Activated CD4-positive, alpha-beta T cell treated with anti-CD3 and anti-CD28 coated beads, Interleukin-2, amount 10 ng/mL, durations not matched to agents 7 days and 5 days (primary cell): Measurements from ENCODE around the gene MYBPC2. TPM values are rescaled to one million over a fixed set of nuclear protein-coding genes. Genes with fewer than 3 reads are reported as not detected.

Experiments
- CTCF ChIA-PET: fragments of 350-600 bp; sonication (Branson Sonifier 250); formaldehyde crosslinking; loops from one replicate; lab custom pipeline; 2021; ENCODE audit warnings: antibody characterized with exemption; lab: Charles Lee
- POLR2A ChIA-PET: fragments of 350-600 bp; sonication (Branson Sonifier 250); formaldehyde crosslinking; loops from one replicate; lab custom pipeline; 2021; ENCODE audit warnings: antibody characterized with exemption; lab: Charles Lee
- DNase-seq: peaks from one replicate; pipeline ENCODE4 v3.0.0-alpha.2; 2020
- H3K27ac Mint-ChIP-seq: one replicate; pipeline ENCODE4 v1.8.0; 2021; ENCODE audit warnings: mild to moderate bottlenecking, moderate library complexity, mixed read lengths
- H3K27me3 Mint-ChIP-seq: one replicate; pipeline ENCODE4 v1.8.0; 2021; ENCODE audit warnings: mixed read lengths
- H3K36me3 Mint-ChIP-seq: one replicate; pipeline ENCODE4 v1.8.0; 2021; ENCODE audit warnings: low read depth, mixed read lengths
- H3K4me1 Mint-ChIP-seq: one replicate; pipeline ENCODE4 v1.8.0; 2021; ENCODE audit warnings: mixed read lengths
- H3K4me3 Mint-ChIP-seq: one replicate; pipeline ENCODE4 v1.8.0; 2021; ENCODE audit warnings: mild to moderate bottlenecking, moderate library complexity, mixed read lengths
- H3K9me3 Mint-ChIP-seq: one replicate; pipeline ENCODE4 v1.8.0; 2021; ENCODE audit warnings: mixed read lengths
- total RNA-seq, 2 experiments: library from RNA; stranded (reverse); gene quantifications; one replicate each; pipeline ENCODE4 v1.2.3, GENCODE V29; 2021

Gene MYBPC2
- total RNA-seq, 2 experiments from 2014 or later, result not detected

DNA sequence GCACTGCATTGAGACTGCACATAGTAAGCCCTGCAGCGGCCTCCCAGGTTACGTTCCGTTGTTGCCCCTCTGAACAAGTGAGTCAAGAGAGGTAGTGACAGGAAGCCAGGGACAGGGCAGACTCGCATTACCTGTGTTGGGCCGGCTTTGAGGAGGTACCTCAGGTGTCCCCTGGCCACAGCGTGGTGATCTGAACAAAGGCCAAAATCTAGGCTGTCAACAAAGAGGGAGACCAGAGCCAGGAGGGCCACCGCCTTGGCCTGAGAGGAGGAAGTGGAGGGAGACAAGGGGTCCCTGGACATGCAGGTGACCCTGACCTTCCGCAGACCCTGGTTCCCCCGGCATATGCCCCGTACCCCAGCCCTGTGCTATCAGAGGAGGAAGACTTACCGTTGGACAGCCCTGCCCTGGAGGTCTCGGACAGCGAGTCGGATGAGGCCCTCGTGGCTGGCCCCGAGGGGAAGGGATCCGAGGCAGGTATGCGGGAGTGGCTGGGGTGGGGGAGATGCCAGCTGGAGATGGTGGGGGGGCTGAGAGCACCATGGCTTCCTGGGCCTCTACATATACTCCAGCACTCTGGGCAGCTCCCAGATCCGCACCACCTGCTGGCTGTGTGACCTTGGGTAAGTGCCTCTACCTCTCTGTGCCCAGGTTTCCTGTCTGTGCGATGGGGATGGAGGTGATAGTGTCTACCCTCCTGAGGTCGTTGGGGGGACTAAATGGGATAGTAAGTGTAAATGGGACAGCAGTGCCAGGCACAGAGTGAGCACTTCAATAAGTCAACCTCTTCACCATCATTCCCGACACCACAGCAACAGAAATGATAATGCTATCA is 9.2 kb upstream of the MYBPC2 start:
- peaks cover 10% of the 10 kb centered on the region for H3K4me1 Mint-ChIP-seq
- H3K27ac Mint-ChIP-seq, result no peak overlapping the region

DNA sequence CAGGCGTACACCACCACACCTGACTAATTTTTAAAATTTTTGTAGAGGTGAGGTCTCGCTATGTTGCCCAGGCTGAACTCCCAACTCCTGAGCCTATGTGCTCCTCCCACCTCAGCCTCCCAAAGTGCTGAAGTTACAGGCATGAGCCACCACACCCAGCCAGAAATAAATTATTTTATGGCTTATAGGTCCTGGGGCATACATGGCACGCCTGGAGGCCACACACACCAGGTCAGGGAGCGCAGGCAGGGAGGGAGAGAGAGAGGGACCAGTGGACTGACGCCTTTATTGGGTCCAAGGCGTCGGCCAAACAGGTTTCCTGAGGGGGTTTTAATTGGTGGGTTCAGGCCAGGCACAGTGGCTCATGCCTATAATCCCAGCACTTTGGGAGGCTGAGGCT is 7.1 kb upstream of the MYBPC2 start:
- H3K4me1 Mint-ChIP-seq, result peaks cover under 1% of the 10 kb centered on the region
- no peak for DNase-seq
- no peaks in the 10 kb centered on the region for H3K36me3 Mint-ChIP-seq
- H3K9me3 Mint-ChIP-seq, result no peaks in the 10 kb centered on the region
- CTCF ChIA-PET, result interaction anchor here (1.1 to 1.4 kb wide), 2 partner anchors 10 to 57 kb away, joined by 3 read pairs; no protein-coding TSS in a partner anchor
- POLR2A ChIA-PET, result no interaction called here
- H3K4me3 Mint-ChIP-seq, result no peak overlapping the region
- peaks cover 5% of the 10 kb centered on the region for H3K27me3 Mint-ChIP-seq
- H3K27ac Mint-ChIP-seq, result no peak overlapping the region

More for the DNA sequence above, 9.2 kb upstream of the MYBPC2 start:
- Mint-ChIP-seq H3K4me3 (no peak overlapping the region), H3K36me3 (no peaks in the 10 kb centered on the region), H3K27me3 (peaks cover 10% of the 10 kb centered on the region), H3K9me3 (no peaks in the 10 kb centered on the region)
- ChIA-PET CTCF (interaction anchor here (1.1 to 1.6 kb wide), 2 partner anchors 11 to 18 kb away, joined by 3 read pairs; no protein-coding TSS in a partner anchor), POLR2A (no interaction called here)
- DNase-seq, result no peak

DNA sequence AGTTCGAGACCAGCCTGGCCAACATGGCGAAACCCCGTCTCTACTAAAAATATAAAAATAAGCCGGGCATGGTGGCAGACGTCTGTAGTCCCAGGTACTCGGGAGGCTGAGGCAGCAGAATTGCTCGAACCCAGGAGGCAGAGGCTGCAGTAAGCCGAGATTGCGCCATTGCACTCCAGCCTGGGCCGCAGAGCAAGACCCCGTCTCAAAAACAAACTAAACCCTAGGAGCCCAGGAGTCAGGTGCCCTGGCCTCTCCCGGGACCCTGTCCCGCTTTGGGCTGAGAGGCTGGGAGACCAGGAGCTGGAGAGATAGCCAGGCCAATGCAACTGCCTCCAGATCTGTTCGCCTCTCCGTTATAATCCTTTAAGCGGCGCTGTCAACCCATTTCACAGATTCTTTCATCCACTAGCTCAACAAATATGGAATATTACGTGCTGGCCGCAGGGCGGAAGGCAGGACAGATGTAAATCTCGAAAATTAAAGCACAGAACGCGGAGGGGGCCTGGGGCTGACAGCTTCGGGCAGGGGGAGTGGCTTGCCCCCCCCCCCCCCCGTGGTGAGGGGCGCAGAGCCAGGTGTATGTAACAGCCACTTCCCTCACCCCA is 5.3 kb upstream of the MYBPC2 start:
- H3K36me3 Mint-ChIP-seq, result no peaks in the 10 kb centered on the region
- ChIA-PET CTCF (interaction anchor here (1.9 kb wide), 1 partner anchor 70 kb away, joined by 5 read pairs; no protein-coding TSS in a partner anchor), POLR2A (no interaction called here)
- H3K27ac Mint-ChIP-seq, result no peak overlapping the region
- H3K4me1 Mint-ChIP-seq, result peaks cover 11% of the 10 kb centered on the region
- no peak for DNase-seq
- peaks cover 11% of the 10 kb centered on the region for H3K27me3 Mint-ChIP-seq
- H3K9me3 Mint-ChIP-seq, result no peaks in the 10 kb centered on the region
- no peak overlapping the region for H3K4me3 Mint-ChIP-seq

DNA sequence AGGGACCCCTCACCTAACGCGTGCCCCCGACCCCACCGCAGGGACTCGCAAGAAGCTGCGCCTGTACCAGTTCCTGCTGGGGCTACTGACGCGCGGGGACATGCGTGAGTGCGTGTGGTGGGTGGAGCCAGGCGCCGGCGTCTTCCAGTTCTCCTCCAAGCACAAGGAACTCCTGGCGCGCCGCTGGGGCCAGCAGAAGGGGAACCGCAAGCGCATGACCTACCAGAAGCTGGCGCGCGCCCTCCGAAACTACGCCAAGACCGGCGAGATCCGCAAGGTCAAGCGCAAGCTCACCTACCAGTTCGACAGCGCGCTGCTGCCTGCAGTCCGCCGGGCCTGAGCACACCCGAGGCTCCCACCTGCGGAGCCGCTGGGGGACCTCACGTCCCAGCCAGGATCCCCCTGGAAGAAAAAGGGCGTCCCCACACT is 4.7 kb upstream of the MYBPC2 start:
- no peak overlapping the region for H3K27ac Mint-ChIP-seq
- CTCF ChIA-PET, result interaction anchor here (1.9 kb wide), 1 partner anchor 71 kb away, joined by 5 read pairs; no protein-coding TSS in a partner anchor
- no peaks in the 10 kb centered on the region for H3K9me3 Mint-ChIP-seq
- peaks cover 13% of the 10 kb centered on the region for H3K4me1 Mint-ChIP-seq
- peaks cover 15% of the 10 kb centered on the region for H3K27me3 Mint-ChIP-seq
- DNase-seq, result peak; percentile 47
- POLR2A ChIA-PET, result no interaction called here
- H3K36me3 Mint-ChIP-seq, result no peaks in the 10 kb centered on the region
- H3K4me3 Mint-ChIP-seq, result peak overlapping the region; percentile 34

DNA sequence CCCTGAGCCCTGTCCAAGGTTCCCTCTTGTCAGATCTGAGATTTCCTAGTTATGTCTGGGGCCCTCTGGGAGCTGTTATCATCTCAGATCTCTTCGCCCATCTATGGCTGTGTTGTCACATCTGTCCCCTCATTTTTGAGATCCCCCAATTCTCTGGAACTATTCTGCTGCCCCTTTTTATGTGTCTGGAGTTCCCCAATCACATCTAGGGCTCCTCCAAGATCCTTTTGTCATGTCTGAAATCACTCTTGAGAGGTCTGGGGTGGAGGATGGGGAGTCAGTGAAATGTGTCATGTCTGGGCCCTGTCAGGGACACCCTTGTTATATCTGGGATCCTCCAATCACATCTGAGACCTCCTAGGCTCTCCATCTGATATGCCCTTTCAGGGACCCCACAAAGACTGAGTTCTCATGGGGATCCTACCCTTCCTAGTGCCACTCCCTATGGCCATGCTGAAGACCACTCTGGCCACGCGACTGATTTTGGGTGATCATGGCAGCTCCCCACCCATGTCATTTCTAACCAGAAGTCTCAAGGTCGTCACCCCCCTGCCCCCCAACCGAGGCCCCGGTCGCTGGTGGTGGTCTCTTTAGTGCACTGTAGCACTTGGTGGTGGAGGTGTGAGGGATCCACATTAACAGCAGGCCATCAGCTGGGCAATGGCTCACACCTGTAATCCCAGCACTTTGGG is 3.8 kb upstream of the MYBPC2 start:
- POLR2A ChIA-PET, result interaction anchor here (0.6 to 0.7 kb wide), 2 partner anchors 37 to 1086 kb away, joined by 3 to 7 read pairs; no protein-coding TSS in a partner anchor
- Mint-ChIP-seq H3K27ac (peak overlapping the region; percentile 43), H3K4me3 (no peak overlapping the region), H3K36me3 (no peaks in the 10 kb centered on the region), H3K27me3 (peaks cover 18% of the 10 kb centered on the region), H3K4me1 (peaks cover 13% of the 10 kb centered on the region), H3K9me3 (no peaks in the 10 kb centered on the region)
- DNase-seq, result no peak
- CTCF ChIA-PET, result interaction anchor here (1.5 to 1.9 kb wide), 2 partner anchors 13 to 72 kb away, joined by 4 to 5 read pairs; no protein-coding TSS in a partner anchor

DNA sequence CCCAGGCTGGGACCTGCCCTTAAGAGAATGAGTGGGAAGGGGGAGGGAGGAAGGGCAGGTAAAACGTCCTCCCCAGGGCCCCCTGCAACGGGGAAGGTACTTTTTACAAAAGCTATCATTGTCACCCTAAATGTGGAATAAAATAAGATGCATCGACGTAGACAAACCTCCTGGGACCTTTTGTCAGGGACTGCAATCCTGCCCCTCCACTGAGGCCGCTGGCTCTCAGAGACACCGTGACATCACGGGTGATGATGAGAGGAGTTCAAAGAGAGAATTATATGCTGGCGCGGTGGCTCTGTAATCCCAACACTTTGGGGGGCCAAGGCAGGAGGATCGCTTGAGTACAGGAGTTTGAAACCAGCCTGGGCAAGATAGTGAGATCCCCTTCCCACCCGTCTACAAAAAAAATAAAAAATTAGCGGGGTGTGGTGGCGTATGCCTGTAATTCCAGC is 1.8 kb upstream of the MYBPC2 start:
- no peaks in the 10 kb centered on the region for H3K9me3 Mint-ChIP-seq
- H3K4me1 Mint-ChIP-seq, result peaks cover 13% of the 10 kb centered on the region
- H3K27me3 Mint-ChIP-seq, result peaks cover 21% of the 10 kb centered on the region
- POLR2A ChIA-PET, result no interaction called here
- H3K36me3 Mint-ChIP-seq, result no peaks in the 10 kb centered on the region
- CTCF ChIA-PET, result interaction anchor here (0.9 to 1.3 kb wide), 2 partner anchors 16 to 74 kb away, joined by 4 read pairs; no protein-coding TSS in a partner anchor
- peak overlapping the region; percentile 76 for H3K27ac Mint-ChIP-seq
- no peak for DNase-seq
- H3K4me3 Mint-ChIP-seq, result peak overlapping the region; percentile 83

DNA sequence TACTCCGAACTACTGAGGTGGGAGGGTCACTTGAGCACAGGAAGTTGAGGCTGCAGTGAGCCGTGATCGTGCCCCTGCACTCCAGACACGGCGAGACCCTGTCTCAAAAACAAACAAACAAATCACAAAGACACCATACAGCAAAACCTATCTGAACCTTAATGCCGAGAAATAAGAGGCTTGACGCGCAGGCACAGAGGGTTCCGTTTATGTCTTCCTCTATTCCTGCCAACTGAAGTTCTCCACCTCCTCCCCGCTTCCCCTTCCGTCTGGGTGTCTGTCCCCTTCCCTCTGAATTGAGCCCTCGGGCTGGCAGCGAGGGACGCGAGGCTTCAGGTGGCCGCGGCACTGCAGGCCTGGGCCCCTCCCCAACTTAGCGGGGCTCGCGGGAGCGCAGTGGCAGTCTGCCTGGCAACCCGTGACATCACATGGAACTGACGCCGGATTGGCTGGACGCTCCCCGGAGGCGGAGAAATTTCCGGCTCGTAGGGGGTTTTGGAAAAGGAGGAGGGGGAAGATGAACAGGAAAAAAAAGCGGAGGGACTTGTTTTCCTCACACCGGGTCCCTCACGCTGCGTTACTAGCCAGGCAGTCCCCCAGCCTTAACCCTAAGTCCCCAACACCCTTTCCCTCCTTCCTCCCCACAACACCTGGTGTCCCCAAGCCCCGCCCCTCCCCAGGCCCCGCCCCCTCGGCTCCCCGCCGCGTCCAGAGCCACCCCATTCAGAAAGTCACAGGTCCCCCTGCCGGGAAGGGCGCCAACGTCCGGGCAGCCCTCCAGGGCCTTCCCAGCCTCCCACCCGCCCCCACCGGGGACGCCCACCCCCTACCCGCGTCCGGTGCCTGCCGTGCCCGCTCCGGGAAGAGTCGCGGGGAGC is 1.1 kb upstream of the MYBPC2 start:
- H3K27me3 Mint-ChIP-seq, result peaks cover 21% of the 10 kb centered on the region
- CTCF ChIA-PET, result interaction anchor here (0.9 to 1.3 kb wide), 3 partner anchors 16 to 96 kb away, joined by 3 to 4 read pairs (median 4); no protein-coding TSS in a partner anchor

DNA sequence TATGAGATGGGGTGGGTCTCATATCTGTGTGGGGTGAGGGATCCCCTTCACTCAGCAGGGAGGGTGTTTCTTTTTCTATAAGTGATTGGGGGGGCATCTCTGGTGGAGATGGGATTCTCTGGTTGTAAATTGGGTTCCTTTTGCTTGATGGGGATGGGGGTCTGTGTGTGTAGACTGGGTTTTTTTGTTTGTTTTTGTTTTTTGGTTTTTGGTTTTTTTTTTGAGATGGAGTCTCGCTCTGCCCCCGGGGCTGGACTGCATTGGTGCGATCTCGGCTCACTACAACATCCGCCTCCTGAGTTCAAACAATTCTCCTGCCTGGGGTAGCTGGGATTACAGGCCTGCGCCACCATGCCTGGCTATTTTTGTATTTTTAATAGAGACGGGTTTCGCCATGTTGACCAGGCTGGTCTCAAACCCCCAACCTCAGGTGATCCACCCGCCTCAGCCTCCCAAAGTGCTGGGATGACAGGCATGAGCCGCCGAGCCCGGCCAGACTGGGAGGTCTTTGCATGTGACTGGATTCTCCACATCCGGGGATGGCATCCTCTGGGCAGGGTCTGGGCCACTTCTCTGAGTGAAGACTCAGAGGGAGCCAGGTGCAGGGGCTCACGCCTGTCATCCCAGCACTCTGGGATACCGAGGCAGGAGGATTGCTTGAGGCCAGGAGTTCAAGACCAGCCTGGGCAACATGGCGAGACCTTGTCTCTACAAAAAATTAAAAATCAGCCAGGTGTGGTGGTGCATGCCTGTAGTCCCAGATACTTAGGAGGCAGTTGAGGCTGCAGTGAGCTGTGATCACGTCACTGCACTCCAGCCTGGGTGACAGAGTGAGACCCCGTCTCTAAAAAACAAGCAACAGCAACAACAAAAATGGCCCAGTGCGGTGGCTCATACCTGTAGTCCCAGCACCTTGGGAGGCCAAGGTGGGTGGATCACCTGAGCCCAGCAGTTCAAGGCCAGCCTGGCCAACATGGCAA is 799 bp downstream of the MYBPC2 start:
- no peak for DNase-seq
- ChIA-PET POLR2A (no interaction called here), CTCF (no interaction called here)
- no peaks in the 10 kb centered on the region for H3K36me3 Mint-ChIP-seq
- peaks cover 25% of the 10 kb centered on the region for H3K27me3 Mint-ChIP-seq
- H3K4me3 Mint-ChIP-seq, result peak overlapping the region; percentile 55
- peaks cover 13% of the 10 kb centered on the region for H3K4me1 Mint-ChIP-seq
- peak overlapping the region; percentile 46 for H3K27ac Mint-ChIP-seq
- H3K9me3 Mint-ChIP-seq, result no peaks in the 10 kb centered on the region

More for the DNA sequence above, 1.1 kb upstream of the MYBPC2 start:
- POLR2A ChIA-PET, result no interaction called here
- peak overlapping the region; percentile 83 for H3K4me3 Mint-ChIP-seq
- H3K27ac Mint-ChIP-seq, result peak overlapping the region; percentile 94
- H3K4me1 Mint-ChIP-seq, result peaks cover 13% of the 10 kb centered on the region
- no peaks in the 10 kb centered on the region for H3K9me3 Mint-ChIP-seq
- peak; percentile 86 for DNase-seq
- H3K36me3 Mint-ChIP-seq, result no peaks in the 10 kb centered on the region

DNA sequence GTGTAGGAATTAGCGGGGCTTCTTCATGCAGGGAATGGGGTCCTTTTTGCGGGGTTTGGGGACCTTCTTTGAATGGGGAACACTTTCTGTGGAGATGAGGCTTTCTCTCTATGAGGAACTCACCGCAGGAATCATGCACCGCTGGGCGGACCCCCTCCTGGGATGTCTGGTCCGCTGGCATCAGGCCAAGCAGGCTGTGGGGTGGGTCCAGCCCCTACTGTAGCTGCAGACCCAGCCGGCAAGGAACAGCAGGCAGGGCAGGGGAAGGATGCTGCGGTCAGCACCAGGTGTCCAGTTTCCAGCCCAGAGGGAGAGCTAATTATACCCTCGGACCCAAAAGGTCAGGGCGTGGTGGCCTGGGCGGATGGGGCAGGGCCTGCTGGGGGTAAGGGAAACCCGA is 1.8 kb downstream of the MYBPC2 start:
- Mint-ChIP-seq H3K27ac (no peak overlapping the region), H3K36me3 (no peaks in the 10 kb centered on the region), H3K27me3 (peaks cover 23% of the 10 kb centered on the region), H3K4me3 (no peak overlapping the region), H3K4me1 (peaks cover 13% of the 10 kb centered on the region), H3K9me3 (no peaks in the 10 kb centered on the region)
- no peak for DNase-seq
- CTCF ChIA-PET, result no interaction called here
- POLR2A ChIA-PET, result no interaction called here

DNA sequence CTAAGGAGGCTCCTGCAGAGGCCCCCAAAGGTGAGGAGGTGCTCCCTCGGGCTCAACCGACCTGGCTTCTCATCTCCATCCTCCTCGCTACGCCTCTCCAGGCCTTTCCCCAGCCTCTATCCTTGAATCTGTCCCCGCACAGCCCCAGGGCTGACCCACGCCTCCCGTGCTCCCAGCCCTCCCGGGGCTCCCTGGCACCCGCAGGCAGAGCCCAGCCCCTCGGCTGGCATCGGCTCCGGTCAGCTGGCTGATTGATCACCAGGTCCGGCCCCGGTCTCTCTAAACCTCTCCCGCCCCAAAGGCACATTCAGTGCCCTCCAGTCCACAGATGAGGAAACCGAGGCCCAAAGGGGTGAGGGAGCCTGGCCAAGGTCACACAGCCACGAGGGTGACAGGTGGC is 2.5 kb downstream of the MYBPC2 start:
- POLR2A ChIA-PET, result no interaction called here
- Mint-ChIP-seq H3K27me3 (peaks cover 25% of the 10 kb centered on the region), H3K9me3 (no peaks in the 10 kb centered on the region), H3K27ac (no peak overlapping the region), H3K4me3 (no peak overlapping the region), H3K4me1 (peaks cover 13% of the 10 kb centered on the region), H3K36me3 (no peaks in the 10 kb centered on the region)
- CTCF ChIA-PET, result interaction anchor here (1.1 kb wide), 1 partner anchor 20 kb away, joined by 3 read pairs; no protein-coding TSS in a partner anchor
- DNase-seq, result no peak

DNA sequence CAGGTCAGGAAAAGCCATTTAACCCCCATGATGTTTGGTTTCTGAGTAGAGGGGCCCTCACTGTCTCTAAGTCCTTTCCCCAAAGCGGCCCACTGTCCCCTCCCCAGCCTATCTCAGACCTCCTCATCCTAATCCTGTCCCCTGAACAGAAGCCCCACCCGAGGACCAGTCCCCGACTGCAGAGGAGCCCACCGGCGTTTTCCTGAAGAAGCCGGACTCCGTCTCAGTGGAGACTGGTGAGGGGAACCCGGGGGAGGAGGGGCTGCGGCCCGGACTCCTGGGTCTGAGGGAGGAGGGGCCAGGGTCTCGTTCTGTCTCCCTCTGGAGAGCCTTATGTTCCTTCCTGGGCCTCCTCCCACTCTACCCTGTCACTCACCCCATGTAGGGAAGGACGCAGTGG is 2.9 kb downstream of the MYBPC2 start:
- Mint-ChIP-seq H3K27ac (no peak overlapping the region), H3K9me3 (no peaks in the 10 kb centered on the region), H3K4me3 (no peak overlapping the region), H3K4me1 (peaks cover 12% of the 10 kb centered on the region), H3K36me3 (no peaks in the 10 kb centered on the region), H3K27me3 (peaks cover 24% of the 10 kb centered on the region)
- ChIA-PET CTCF (interaction anchor here (1.1 kb wide), 1 partner anchor 20 kb away, joined by 3 read pairs; no protein-coding TSS in a partner anchor), POLR2A (no interaction called here)
- no peak for DNase-seq
